Spleen (tissue), 13 donors: ENCODE results near the gene C11orf71. TPM values are rescaled to one million over a fixed set of nuclear protein-coding genes. Genes with fewer than 3 reads are reported as not detected.

Experiments used
- DNase-seq: peaks from one replicate; pipeline ENCODE4 v3.0.0-alpha.2; 2020
- H3K27ac ChIP-seq, 8 donors: fragments of 200-600 bp; sonication (generic) in 7 of 8; 1 replicate in 4 of 8; 2 replicates in 4 of 8; pipeline versions ENCODE4 v1.5.0 to v1.8.0; 2016 to 2021; ENCODE audit warnings: inconsistent platforms in 4 of 8, mild to moderate bottlenecking in 4 of 8, moderate library complexity in 1 of 8
- H3K27me3 ChIP-seq, 7 donors: fragments of 200-600 bp; sonication (generic) in 6 of 7; replicated peaks in 1 of 7; 1 replicate in 4 of 7; 2 replicates in 3 of 7; pipeline versions ENCODE4 v1.5.0 to v1.8.0; 2016 to 2021; ENCODE audit warnings: inconsistent platforms in 3 of 7, mild to moderate bottlenecking in 1 of 7
- H3K36me3 ChIP-seq, 6 donors: fragments of 200-600 bp; sonication (generic) in 5 of 6; 1 replicate in 4 of 6; 2 replicates in 2 of 6; pipeline versions ENCODE4 v1.5.0 to v1.8.0; 2016 to 2021; ENCODE audit warnings: inconsistent platforms in 2 of 6
- H3K4me1 ChIP-seq, 6 donors: fragments of 200-600 bp; sonication (generic) in 5 of 6; 1 replicate in 3 of 6; 2 replicates in 3 of 6; pipeline versions ENCODE4 v1.5.0 to v1.8.0; 2016 to 2021; ENCODE audit warnings: inconsistent platforms in 3 of 6
- H3K4me3 ChIP-seq, 8 donors: fragments of 200-600 bp; sonication (generic) in 7 of 8; 1 replicate in 4 of 8; 2 replicates in 4 of 8; pipeline versions ENCODE4 v1.5.0 to v1.8.0; 2016 to 2021; ENCODE audit warnings: inconsistent platforms in 4 of 8, mild to moderate bottlenecking in 4 of 8, moderate library complexity in 2 of 8
- H3K9me3 ChIP-seq, 8 donors: fragments of 200-600 bp; sonication (generic) in 7 of 8; 1 replicate in 4 of 8; 2 replicates in 4 of 8; pipeline versions ENCODE4 v1.5.0 to v1.8.0; 2016 to 2021; ENCODE audit warnings: inconsistent platforms in 4 of 8
- POLR2A ChIP-seq, 3 donors: fragments of 450-650 bp; IDR thresholded peaks; one replicate each; pipeline ENCODE4 v1.5.1; 2017; ENCODE audit warnings: antibody characterized with exemption in 3 of 3, mild to moderate bottlenecking in 1 of 3
- POLR2AphosphoS5 ChIP-seq, 3 donors: sonication (generic); formaldehyde crosslinking; IDR thresholded peaks; one replicate each; pipeline ENCODE4 v1.5.1; 2017; ENCODE audit warnings: antibody characterized with exemption in 3 of 3
- WGBS, 5 donors: extraction: QIAGEN DNeasy Blood & Tissue Kit in 3 of 5; methylation state at CpG; one replicate each; pipeline versions ENCODE4 v1.1.5 to v1.1.7; 2013 to 2018; 5-methylcytosine and 5-hydroxymethylcytosine counted together
- intact Hi-C: fragments of 100-400 bp; cut with DNase I; formaldehyde crosslinking; loops from one replicate; pipeline ENCODE4 v1.15.0; 2023; ENCODE audit warnings: low total_unique reads
- long read RNA-seq, 2 donors: transcript quantifications; one replicate each; lab custom pipeline, GENCODE V29; 2026
- polyA plus RNA-seq, 3 donors: library from polyadenylated mRNA; stranded (reverse); fragments of 200-250 nt; gene quantifications; one replicate each; pipeline ENCODE4 v1.2.1, GENCODE V29; 2013
- total RNA-seq, 7 donors: library from RNA; depleted of rRNA in 3 of 7; stranded (reverse); fragments of >200 nt in 3 of 7; fragmentation: NEBNext Ultra II Directional in 4 of 7; extraction: Animal tissue kit (Norgen Biotek cat#: 25700) in 4 of 7; gene quantifications; one replicate each; pipeline versions ENCODE4 v1.1.0 to v1.2.1, GENCODE V29; 2016 to 2021
- TF ChIP-seq, protein P1 (sequence below), 11 experiments: fragments of 200-600 bp in 7 of 11; fragments of 450-650 bp in 4 of 11; sonication (generic) in 4 of 11; IDR thresholded peaks in 8 of 11; conservative IDR thresholded peaks in 3 of 11; 1 replicate in 7 of 11; 2 replicates in 4 of 11; pipeline versions ENCODE4 v1.4.0 to v1.8.0; 2016 to 2021; ENCODE audit warnings: antibody characterized with exemption in 11 of 11, inconsistent platforms in 4 of 11, mild to moderate bottlenecking in 1 of 11
- donor health status: healthy with polysubstance abuse.
- donor health status: DM: no; HTN: no; CAD: no; lungs with moderate emphysema.
- donor health status: DM: no; HTN: no; CAD: no.
- donor health status: Bipolar disorder and iron deficiency.
- donor health status: healthy.
- donor health status: DM: no; HTN: no; CAD: no.
- donor health status: DM: yes; HTN: yes; CAD: no.

C11orf71 gene
- total RNA-seq (10 to 100 TPM in 4 of 7 donors, 1 to 10 TPM in 3; 6.9 to 13.9 (median 10.4) TPM), polyA plus RNA-seq (10 to 100 TPM; 12.1 to 15.2 (median 14.4) TPM)
- long read RNA-seq, donor 1, transcript C11orf71-202 (1 exons, 1,980 nt): major isoform, 6 of 6 reads
- long read RNA-seq, donor 1, partial matches to known transcripts: 0 of 6 reads
- long read RNA-seq, donor 1, other reads (novel, unspliced or antisense): 0 of 6 reads
- long read RNA-seq, donor 2, transcript C11orf71-202 (1 exons, 1,980 nt): major isoform, 8 of 8 reads
- long read RNA-seq, donor 2, partial matches to known transcripts: 0 of 8 reads
- long read RNA-seq, donor 2, other reads (novel, unspliced or antisense): 0 of 8 reads

DNA sequence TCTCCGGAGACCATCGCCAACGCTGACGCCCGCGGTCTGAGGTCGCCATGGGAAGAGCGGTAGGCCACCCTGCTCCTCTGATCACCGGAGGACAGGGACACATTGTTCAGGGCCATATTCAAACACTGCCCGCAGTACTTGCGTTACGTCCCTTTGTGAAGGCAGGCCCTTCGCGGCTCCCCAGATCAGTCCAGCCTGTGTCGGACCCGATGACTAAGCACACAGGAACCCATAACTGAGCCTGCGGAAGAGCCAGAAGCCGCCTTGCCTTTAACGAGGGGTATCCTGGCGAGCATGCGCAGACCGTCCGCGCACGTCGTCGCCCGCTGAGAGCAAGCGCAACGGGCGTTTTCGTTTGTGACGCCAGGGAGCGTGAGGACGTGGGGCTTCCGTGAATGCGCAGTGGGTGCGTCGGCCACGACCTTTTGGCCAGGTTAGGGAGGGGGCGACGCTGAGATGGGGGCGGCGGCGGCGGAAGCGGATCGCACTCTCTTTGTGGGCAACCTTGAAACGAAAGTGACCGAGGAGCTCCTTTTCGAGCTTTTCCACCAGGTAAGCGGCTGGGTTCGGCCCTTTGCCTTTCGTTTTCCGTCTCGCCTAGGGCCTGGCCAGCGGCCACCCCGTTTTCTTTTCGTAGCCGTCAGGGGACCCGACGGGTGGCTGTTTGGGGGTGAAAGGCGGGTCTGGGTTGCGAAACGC is at the start of gene C11orf71, which contains the start of gene RBM7:
TSS of gene C11orf71 (minus strand) at position 296 of the 699 bp plus-strand sequence. CDS start at position 116, 180 bp downstream.
TSS of gene RBM7 (plus strand) at position 451 of the 699 bp plus-strand sequence. CDS start at position 457, 6 bp downstream.
- Histone ChIP-seq H3K27me3 (no peaks in the 10 kb centered on the region), H3K36me3 (peaks cover 0 to 29% (median 7%) of the 10 kb centered on the region in 6 donors), H3K27ac (peak within 1 kb of the TSS; percentile 94 to 99 (median 98)), H3K9me3 (no peaks in the 10 kb centered on the region), H3K4me1 (peaks cover 0 to 76% (median 65%) of the 10 kb centered on the region in 6 donors), H3K4me3 (peak within 1 kb of the TSS; percentile 45 to 77 (median 56))
- DNase-seq: peak; percentile 99
- 0% methylated on average over 16 to 65 of the region's 65 CpGs for WGBS, 5 donors
- peak; percentile 4 to 98 (median 93) for TF ChIP-seq POLR2A (IDR thresholded peaks at IDR 0.05)
- TF ChIP-seq POLR2AphosphoS5 (IDR thresholded peaks at IDR 0.05): peak; percentile 99 to 100 (median 100)
- TF ChIP-seq, protein P1, sequence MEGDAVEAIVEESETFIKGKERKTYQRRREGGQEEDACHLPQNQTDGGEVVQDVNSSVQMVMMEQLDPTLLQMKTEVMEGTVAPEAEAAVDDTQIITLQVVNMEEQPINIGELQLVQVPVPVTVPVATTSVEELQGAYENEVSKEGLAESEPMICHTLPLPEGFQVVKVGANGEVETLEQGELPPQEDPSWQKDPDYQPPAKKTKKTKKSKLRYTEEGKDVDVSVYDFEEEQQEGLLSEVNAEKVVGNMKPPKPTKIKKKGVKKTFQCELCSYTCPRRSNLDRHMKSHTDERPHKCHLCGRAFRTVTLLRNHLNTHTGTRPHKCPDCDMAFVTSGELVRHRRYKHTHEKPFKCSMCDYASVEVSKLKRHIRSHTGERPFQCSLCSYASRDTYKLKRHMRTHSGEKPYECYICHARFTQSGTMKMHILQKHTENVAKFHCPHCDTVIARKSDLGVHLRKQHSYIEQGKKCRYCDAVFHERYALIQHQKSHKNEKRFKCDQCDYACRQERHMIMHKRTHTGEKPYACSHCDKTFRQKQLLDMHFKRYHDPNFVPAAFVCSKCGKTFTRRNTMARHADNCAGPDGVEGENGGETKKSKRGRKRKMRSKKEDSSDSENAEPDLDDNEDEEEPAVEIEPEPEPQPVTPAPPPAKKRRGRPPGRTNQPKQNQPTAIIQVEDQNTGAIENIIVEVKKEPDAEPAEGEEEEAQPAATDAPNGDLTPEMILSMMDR (IDR thresholded peaks at IDR 0.05 in 8 of 11, conservative IDR thresholded peaks at IDR 0.05 in 3 of 11): peak in 6 of 11 experiments; percentile 13 to 40 (median 35)
- intact Hi-C loops: no loop called here

GRCh38 chr11:114449845-114450244 is 49.5 kb upstream of the C11orf71 start:
- no peak for DNase-seq
- TF ChIP-seq POLR2A (IDR thresholded peaks at IDR 0.05) (no peak), POLR2AphosphoS5 (IDR thresholded peaks at IDR 0.05) (no peak)
- TF ChIP-seq, protein P1 (IDR thresholded peaks at IDR 0.05 in 8 of 11, conservative IDR thresholded peaks at IDR 0.05 in 3 of 11): no peak
- H3K36me3 ChIP-seq: peaks cover 3 to 87% (median 29%) of the 10 kb centered on the region in 6 donors
- intact Hi-C loops: no loop called here
- H3K4me3 ChIP-seq: no peak overlapping the region
- 88 to 96% (median 93%) methylated on average over 6 of the region's 6 CpGs for WGBS, 5 donors
- no peaks in the 10 kb centered on the region for H3K27me3 ChIP-seq
- no peaks in the 10 kb centered on the region for H3K9me3 ChIP-seq
- H3K4me1 ChIP-seq: no peaks in the 10 kb centered on the region
- no peak overlapping the region for H3K27ac ChIP-seq

DNA sequence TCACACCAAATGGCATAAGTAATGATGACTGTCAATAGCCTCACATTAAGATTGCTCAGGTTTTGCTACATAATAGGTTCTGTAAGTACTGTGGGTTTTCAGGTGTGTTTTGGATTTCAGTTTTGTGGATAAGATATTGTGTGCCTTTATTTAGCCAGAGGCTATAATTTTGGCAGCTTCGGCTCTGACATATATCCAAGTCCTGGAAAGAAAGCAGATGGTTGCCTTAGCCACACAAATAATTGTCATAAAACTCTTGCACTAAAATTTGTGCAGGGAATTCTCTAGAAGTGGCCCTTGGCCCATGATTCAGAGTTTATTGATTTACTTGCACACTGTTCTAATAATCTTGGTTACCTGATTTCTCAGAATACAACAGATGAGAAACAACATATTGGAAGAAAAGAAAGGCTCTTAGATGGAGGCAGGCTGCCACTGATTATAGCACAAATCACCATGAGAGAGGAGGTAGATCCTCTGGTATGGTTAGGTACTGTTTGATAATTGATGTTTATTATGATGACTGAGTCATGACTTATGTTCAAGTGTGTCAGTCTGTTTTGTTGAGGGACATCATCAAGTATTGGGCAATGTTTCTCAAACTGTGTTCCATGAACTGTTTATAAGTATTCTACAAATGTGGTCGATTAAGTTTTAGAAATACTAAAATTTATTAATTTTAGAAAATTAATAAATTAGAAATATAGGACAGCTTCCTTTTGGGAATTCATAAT is 48.6 kb upstream of the C11orf71 start:
- Histone ChIP-seq H3K27ac (no peak overlapping the region), H3K36me3 (peaks cover 3 to 96% (median 35%) of the 10 kb centered on the region in 6 donors), H3K4me3 (no peak overlapping the region), H3K4me1 (peaks cover 0 to 3% (median 0%) of the 10 kb centered on the region in 6 donors), H3K9me3 (no peaks in the 10 kb centered on the region), H3K27me3 (no peaks in the 10 kb centered on the region)
- TF ChIP-seq, protein P1 (IDR thresholded peaks at IDR 0.05 in 8 of 11, conservative IDR thresholded peaks at IDR 0.05 in 3 of 11): no peak
- TF ChIP-seq POLR2A (IDR thresholded peaks at IDR 0.05) (no peak), POLR2AphosphoS5 (IDR thresholded peaks at IDR 0.05) (no peak)
- intact Hi-C loops: no loop called here
- 92 to 99% (median 94%) methylated on average over 2 of the region's 2 CpGs for WGBS, 5 donors
- no peak for DNase-seq
